Spleen (tissue), 7 donors: Measurements from ENCODE around the gene RFTN1.

Source experiments
- CTCF ChIP-seq, 11 experiments: fragments of 200-600 bp in 7 of 11; fragments of 450-650 bp in 4 of 11; sonication (generic) in 4 of 11; IDR thresholded peaks in 8 of 11; conservative IDR thresholded peaks in 3 of 11; 1 replicate in 7 of 11; 2 replicates in 4 of 11; pipeline versions ENCODE4 v1.4.0 to v1.8.0; 2016 to 2021; ENCODE audit warnings: antibody characterized with exemption in 11 of 11, inconsistent platforms in 4 of 11, mild to moderate bottlenecking in 1 of 11
- POLR2A ChIP-seq, 3 donors: fragments of 450-650 bp; IDR thresholded peaks; one replicate each; pipeline ENCODE4 v1.5.1; 2017; ENCODE audit warnings: antibody characterized with exemption in 3 of 3, mild to moderate bottlenecking in 1 of 3
- donor health status: DM: no; HTN: no; CAD: no; lungs with moderate emphysema.
- donor health status: DM: no; HTN: no; CAD: no.
- donor health status: DM: no; HTN: no; CAD: no.

GRCh38 chr3:16350597-16351318 lies 162.7 kb downstream of the RFTN1 start:
- no peak for TF ChIP-seq CTCF (IDR thresholded peaks at IDR 0.05 in 8 of 11, conservative IDR thresholded peaks at IDR 0.05 in 3 of 11)
- no peak for TF ChIP-seq POLR2A (IDR thresholded peaks at IDR 0.05)
